Measurements from ENCODE around the gene SMYD3. TPM values are rescaled to one million over a fixed set of nuclear protein-coding genes. Genes with fewer than 3 reads are reported as not detected.
A peak's percentile ranks its signal among the peaks of the same experiment; 100 is the strongest.

The SMYD3 gene
- total RNA-seq, 1 donor from 2014 or later = 80.8 TPM

- Mint-ChIP-seq H3K36me3 (ENCODE audit: low read depth, unreplicated experiment) (peaks cover 5% of the 10 kb centered on the region), H3K27me3 (ENCODE audit: low read depth, unreplicated experiment) (no peaks in the 10 kb centered on the region), H3K9me3 (ENCODE audit: unreplicated experiment) (no peaks in the 10 kb centered on the region), H3K4me1 (ENCODE audit: low read depth, unreplicated experiment) (peaks cover 54% of the 10 kb centered on the region), H3K4me3 (ENCODE audit: unreplicated experiment) (no peak overlapping the region), H3K27ac (ENCODE audit: unreplicated experiment) (peak overlapping the region; percentile 64)
- H3K4me2 ChIP-seq (ENCODE audit: low read length) = no peak overlapping the region
- no peaks in the 10 kb centered on the region for H3K36me3 ChIP-seq (ENCODE audit: insufficient read depth, low read length)
- no peaks in the 10 kb centered on the region for H3K9me3 ChIP-seq (ENCODE audit: insufficient read depth, low read depth, low read length)
- DNase-seq (ENCODE audit: low read depth) = no peak
- H3K27me3 ChIP-seq (ENCODE audit: insufficient read depth, low read length) = no peaks in the 10 kb centered on the region
- H2AFZ ChIP-seq (ENCODE audit: low read depth, low read length) = no peak overlapping the region
- no peak overlapping the region for H3K27ac ChIP-seq (ENCODE audit: low read depth, low read length)
- no peaks in the 10 kb centered on the region for H4K20me1 ChIP-seq (ENCODE audit: insufficient read depth, low read length)
- no peak overlapping the region for H3K9ac ChIP-seq (ENCODE audit: low read length)
- peaks cover 5% of the 10 kb centered on the region for H3K4me1 ChIP-seq (ENCODE audit: insufficient read depth, low read length)
- H3K4me3 ChIP-seq (ENCODE audit: insufficient read depth, low read depth, low read length) = no peak overlapping the region
- TF ChIP-seq CTCF (IDR thresholded peaks at IDR 0.05; ENCODE audit: insufficient read depth, low read depth, low read length) (no peak), EZH2 (IDR thresholded peaks at IDR 0.05; ENCODE audit: insufficient read depth, low read length) (no peak)
- no peaks in the 10 kb centered on the region for H3K79me2 ChIP-seq (ENCODE audit: insufficient read depth, low read length)
- FAIRE-seq = no peak
Observed at GRCh38 chr1:246294263-246294662, 212.8 kb downstream of the SMYD3 start.

GRCh38 chr1:246293366-246294121 lies 213.5 kb downstream of the SMYD3 start:
- DNase-seq (ENCODE audit: low read depth) = no peak
- H3K4me2 ChIP-seq (ENCODE audit: low read length) = no peak overlapping the region
- no peaks in the 10 kb centered on the region for H3K9me3 Mint-ChIP-seq (ENCODE audit: unreplicated experiment)
- no peaks in the 10 kb centered on the region for H4K20me1 ChIP-seq (ENCODE audit: insufficient read depth, low read length)
- no peak overlapping the region for H2AFZ ChIP-seq (ENCODE audit: low read depth, low read length)
- peaks cover 5% of the 10 kb centered on the region for H3K4me1 ChIP-seq (ENCODE audit: insufficient read depth, low read length)
- H3K4me3 ChIP-seq (ENCODE audit: insufficient read depth, low read depth, low read length) = no peak overlapping the region
- H3K27ac ChIP-seq (ENCODE audit: low read depth, low read length) = no peak overlapping the region
- H3K36me3 Mint-ChIP-seq (ENCODE audit: low read depth, unreplicated experiment) = peaks cover 5% of the 10 kb centered on the region
- no peak overlapping the region for H3K9ac ChIP-seq (ENCODE audit: low read length)
- H3K27ac Mint-ChIP-seq (ENCODE audit: unreplicated experiment) = peak overlapping the region; percentile 64
- no peaks in the 10 kb centered on the region for H3K27me3 ChIP-seq (ENCODE audit: insufficient read depth, low read length)
- H3K36me3 ChIP-seq (ENCODE audit: insufficient read depth, low read length) = no peaks in the 10 kb centered on the region
- H3K27me3 Mint-ChIP-seq (ENCODE audit: low read depth, unreplicated experiment) = no peaks in the 10 kb centered on the region
- H3K4me3 Mint-ChIP-seq (ENCODE audit: unreplicated experiment) = peak overlapping the region; percentile 36
- no peaks in the 10 kb centered on the region for H3K9me3 ChIP-seq (ENCODE audit: insufficient read depth, low read depth, low read length)
- no peak for FAIRE-seq
- TF ChIP-seq EZH2 (IDR thresholded peaks at IDR 0.05; ENCODE audit: insufficient read depth, low read length) (no peak), CTCF (IDR thresholded peaks at IDR 0.05; ENCODE audit: insufficient read depth, low read depth, low read length) (no peak)
- H3K4me1 Mint-ChIP-seq (ENCODE audit: low read depth, unreplicated experiment) = peaks cover 47% of the 10 kb centered on the region
- no peaks in the 10 kb centered on the region for H3K79me2 ChIP-seq (ENCODE audit: insufficient read depth, low read length)

GRCh38 chr1:246292571-246292970 lies 214.5 kb downstream of the SMYD3 start:
- no peak for TF ChIP-seq EZH2 (IDR thresholded peaks at IDR 0.05; ENCODE audit: insufficient read depth, low read length)
- no peaks in the 10 kb centered on the region for H3K27me3 Mint-ChIP-seq (ENCODE audit: low read depth, unreplicated experiment)
- H3K9me3 Mint-ChIP-seq (ENCODE audit: unreplicated experiment) = no peaks in the 10 kb centered on the region
- H4K20me1 ChIP-seq (ENCODE audit: insufficient read depth, low read length) = no peaks in the 10 kb centered on the region
- H3K4me3 ChIP-seq (ENCODE audit: insufficient read depth, low read depth, low read length) = no peak overlapping the region
- H3K27ac ChIP-seq (ENCODE audit: low read depth, low read length) = no peak overlapping the region
- FAIRE-seq = no peak
- H3K4me1 Mint-ChIP-seq (ENCODE audit: low read depth, unreplicated experiment) = peaks cover 42% of the 10 kb centered on the region
- no peaks in the 10 kb centered on the region for H3K9me3 ChIP-seq (ENCODE audit: insufficient read depth, low read depth, low read length)
- no peak overlapping the region for H3K4me2 ChIP-seq (ENCODE audit: low read length)
- no peak overlapping the region for H3K9ac ChIP-seq (ENCODE audit: low read length)
- peak overlapping the region; percentile 21 for H3K4me3 Mint-ChIP-seq (ENCODE audit: unreplicated experiment)
- no peak overlapping the region for H3K27ac Mint-ChIP-seq (ENCODE audit: unreplicated experiment)
- no peaks in the 10 kb centered on the region for H3K27me3 ChIP-seq (ENCODE audit: insufficient read depth, low read length)
- no peaks in the 10 kb centered on the region for H3K79me2 ChIP-seq (ENCODE audit: insufficient read depth, low read length)
- no peak for DNase-seq (ENCODE audit: low read depth)
- H3K36me3 Mint-ChIP-seq (ENCODE audit: low read depth, unreplicated experiment) = peaks cover 5% of the 10 kb centered on the region
- peaks cover 5% of the 10 kb centered on the region for H3K4me1 ChIP-seq (ENCODE audit: insufficient read depth, low read length)
- H3K36me3 ChIP-seq (ENCODE audit: insufficient read depth, low read length) = no peaks in the 10 kb centered on the region
- no peak overlapping the region for H2AFZ ChIP-seq (ENCODE audit: low read depth, low read length)

All from astrocyte (in vitro differentiated cells and primary cell).